Uterus (tissue), 4 donors: ENCODE results near the gene TTC19. TPM values are rescaled to one million over a fixed set of nuclear protein-coding genes. Genes with fewer than 3 reads are reported as not detected.
"Not testable (repeated sequence)": the region's sequence is repeated elsewhere in the genome, so short reads cannot be mapped to it uniquely, and the experiment has no call there.

Experiments used
- DNase-seq, 2 donors: peaks; one replicate each; pipeline ENCODE4 v3.0.0-alpha.2; 2019 to 2020
- H3K27ac ChIP-seq, 2 donors: fragments of 200-600 bp; sonication (generic); 1 replicate in 1 of 2; 2 replicates in 1 of 2; pipeline ENCODE4 v1.5.1; 2016 to 2018
- H3K27me3 ChIP-seq, 2 donors: fragments of 200-600 bp; sonication (generic); one replicate each; pipeline ENCODE4 v1.5.1; 2018 to 2019; ENCODE audit warnings: control low read depth in 1 of 2
- H3K36me3 ChIP-seq, 2 donors: fragments of 200-600 bp; sonication (generic); one replicate each; pipeline ENCODE4 v1.5.1; 2019; ENCODE audit warnings: control low read depth in 1 of 2
- H3K4me1 ChIP-seq, 2 donors: fragments of 200-600 bp; sonication (generic); one replicate each; pipeline ENCODE4 v1.5.1; 2018 to 2019; ENCODE audit warnings: control low read depth in 1 of 2
- H3K4me3 ChIP-seq, 2 donors: fragments of 200-600 bp; sonication (generic); 1 replicate in 1 of 2; 2 replicates in 1 of 2; pipeline ENCODE4 v1.5.1; 2018 to 2019; ENCODE audit warnings: mild to moderate bottlenecking in 1 of 2
- H3K9me3 ChIP-seq, 2 donors: fragments of 200-600 bp; sonication (generic); one replicate each; pipeline ENCODE4 v1.5.1; 2019; ENCODE audit warnings: control low read depth in 1 of 2
- POLR2A ChIP-seq, 2 donors: fragments of 450-650 bp; IDR thresholded peaks; one replicate each; pipeline ENCODE4 v1.6.1; 2016; ENCODE audit warnings: antibody characterized with exemption in 2 of 2, mild to moderate bottlenecking in 1 of 2, moderate library complexity in 1 of 2
- intact Hi-C: fragments of 100-400 bp; cut with DNase I; formaldehyde crosslinking; loops from one replicate; pipeline ENCODE4 v1.15.1; 2023; ENCODE audit warnings: low total_unique reads
- total RNA-seq, 4 donors: library from RNA; depleted of rRNA in 3 of 4; stranded (reverse); fragments of >200 nt in 3 of 4; gene quantifications; one replicate each; pipeline versions ENCODE4 v1.1.0 to v1.2.4, GENCODE V29; 2014 to 2023
- TF ChIP-seq, protein P1 (sequence below), 4 experiments: fragments of 200-600 bp in 2 of 4; fragments of 450-650 bp in 2 of 4; sonication (generic) in 2 of 4; IDR thresholded peaks; one replicate each; pipeline ENCODE4 v1.5.1; 2016 to 2019; ENCODE audit warnings: antibody characterized with exemption in 4 of 4, mild to moderate bottlenecking in 2 of 4, moderate library complexity in 1 of 4
- donor health status: DM: yes; HTN: yes; CAD: no.

Gene TTC19
- total RNA-seq, 4 donors from 2014 or later, result 38.4 to 71.2 (median 52.0) TPM

DNA sequence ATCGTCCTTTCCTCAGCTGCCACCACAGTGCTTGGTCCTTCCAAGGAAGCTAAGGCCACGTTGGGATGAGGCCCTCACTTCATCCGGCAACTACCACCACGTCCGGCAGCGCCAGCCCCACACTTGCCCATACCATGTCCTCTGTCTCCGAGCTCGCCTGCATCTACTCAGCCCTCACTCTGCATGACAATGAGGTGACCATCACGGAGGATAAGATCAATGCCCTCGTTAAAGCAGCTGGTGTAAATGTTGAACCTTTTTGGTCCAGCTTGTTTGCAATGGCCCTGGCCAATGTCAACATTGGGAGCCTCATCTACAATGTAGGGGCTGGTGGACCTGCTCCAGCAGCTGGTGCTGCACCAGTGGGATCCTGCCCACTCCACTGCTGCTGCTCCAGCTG lies 44.9 kb downstream of the TTC19 start:
- no peaks in the 10 kb centered on the region for H3K27me3 ChIP-seq
- H3K27ac ChIP-seq, result no peak overlapping the region
- DNase-seq, result no peak
- H3K4me1 ChIP-seq, result no peaks in the 10 kb centered on the region
- no peaks in the 10 kb centered on the region for H3K9me3 ChIP-seq
- TF ChIP-seq, protein P1, sequence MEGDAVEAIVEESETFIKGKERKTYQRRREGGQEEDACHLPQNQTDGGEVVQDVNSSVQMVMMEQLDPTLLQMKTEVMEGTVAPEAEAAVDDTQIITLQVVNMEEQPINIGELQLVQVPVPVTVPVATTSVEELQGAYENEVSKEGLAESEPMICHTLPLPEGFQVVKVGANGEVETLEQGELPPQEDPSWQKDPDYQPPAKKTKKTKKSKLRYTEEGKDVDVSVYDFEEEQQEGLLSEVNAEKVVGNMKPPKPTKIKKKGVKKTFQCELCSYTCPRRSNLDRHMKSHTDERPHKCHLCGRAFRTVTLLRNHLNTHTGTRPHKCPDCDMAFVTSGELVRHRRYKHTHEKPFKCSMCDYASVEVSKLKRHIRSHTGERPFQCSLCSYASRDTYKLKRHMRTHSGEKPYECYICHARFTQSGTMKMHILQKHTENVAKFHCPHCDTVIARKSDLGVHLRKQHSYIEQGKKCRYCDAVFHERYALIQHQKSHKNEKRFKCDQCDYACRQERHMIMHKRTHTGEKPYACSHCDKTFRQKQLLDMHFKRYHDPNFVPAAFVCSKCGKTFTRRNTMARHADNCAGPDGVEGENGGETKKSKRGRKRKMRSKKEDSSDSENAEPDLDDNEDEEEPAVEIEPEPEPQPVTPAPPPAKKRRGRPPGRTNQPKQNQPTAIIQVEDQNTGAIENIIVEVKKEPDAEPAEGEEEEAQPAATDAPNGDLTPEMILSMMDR (IDR thresholded peaks at IDR 0.05), result no peak
- TF ChIP-seq POLR2A (IDR thresholded peaks at IDR 0.05), result no peak
- H3K4me3 ChIP-seq, result no peak overlapping the region
- no peaks in the 10 kb centered on the region for H3K36me3 ChIP-seq
- intact Hi-C loops, result no loop called here

DNA sequence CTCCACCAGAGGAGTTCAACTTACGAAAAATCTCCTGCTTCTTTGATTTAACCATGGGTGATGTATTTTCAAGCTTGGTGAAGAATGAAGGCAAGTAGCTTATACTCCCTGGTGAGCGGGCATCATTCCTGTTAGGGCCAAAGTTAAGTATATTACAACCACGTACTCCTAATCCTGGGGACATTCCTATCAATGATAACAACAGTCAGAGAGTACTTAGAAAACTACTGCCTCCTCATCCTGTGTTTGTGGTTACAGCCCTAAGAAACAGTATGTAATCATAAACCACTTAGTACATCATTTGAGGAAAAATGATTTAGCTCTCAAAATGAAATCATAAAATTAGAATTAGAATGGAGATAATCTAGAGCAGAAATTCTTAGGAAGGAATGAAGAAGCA lies 47.3 kb downstream of the TTC19 start:
- no peak for DNase-seq
- no peak overlapping the region for H3K27ac ChIP-seq
- H3K36me3 ChIP-seq, result no peaks in the 10 kb centered on the region

DNA sequence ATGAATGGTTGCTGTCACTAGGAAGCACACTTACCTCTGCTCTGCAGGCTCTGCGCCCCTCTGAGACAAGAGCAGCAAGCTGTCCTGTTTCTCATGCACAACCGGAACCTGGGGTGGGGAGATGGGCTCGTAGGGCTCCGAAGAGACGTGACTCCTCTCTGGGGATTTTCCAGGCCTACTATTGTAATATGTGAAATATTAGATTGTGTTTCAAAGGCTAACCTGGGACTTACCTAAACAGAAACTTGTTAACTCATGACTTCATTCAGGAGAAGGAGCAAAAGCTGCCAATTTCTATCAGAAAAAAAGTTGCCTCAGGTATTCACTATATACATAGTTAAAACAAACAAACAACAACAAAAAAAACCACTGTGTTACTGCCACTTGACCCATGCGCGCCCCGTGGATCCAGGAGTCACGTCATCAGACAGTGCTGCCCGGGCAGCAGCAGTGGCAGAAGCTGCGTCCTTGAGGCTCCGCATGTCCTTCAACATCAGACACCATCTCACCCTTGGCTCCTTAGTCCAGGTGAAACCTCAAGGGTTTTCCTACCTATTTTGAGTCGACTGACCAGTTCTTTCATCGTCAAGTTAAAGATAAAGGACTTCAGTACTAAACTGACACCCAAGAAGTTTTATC lies 49.3 kb downstream of the TTC19 start:
- intact Hi-C loops, result no loop called here
- Histone ChIP-seq H3K27me3 (no peaks in the 10 kb centered on the region), H3K4me3 (no peak overlapping the region), H3K27ac (no peak overlapping the region), H3K9me3 (no peaks in the 10 kb centered on the region), H3K4me1 (no peaks in the 10 kb centered on the region), H3K36me3 (no peaks in the 10 kb centered on the region)
- TF ChIP-seq, protein P1 (IDR thresholded peaks at IDR 0.05), result no peak
- no peak for TF ChIP-seq POLR2A (IDR thresholded peaks at IDR 0.05)
- no peak for DNase-seq

More for the DNA sequence above, 47.3 kb downstream of the TTC19 start:
- intact Hi-C loops, result no loop called here
- H3K4me1 ChIP-seq, result no peaks in the 10 kb centered on the region
- H3K9me3 ChIP-seq, result no peaks in the 10 kb centered on the region
- no peak overlapping the region for H3K4me3 ChIP-seq
- TF ChIP-seq POLR2A (IDR thresholded peaks at IDR 0.05), result no peak
- TF ChIP-seq, protein P1 (IDR thresholded peaks at IDR 0.05), result no peak
- H3K27me3 ChIP-seq, result no peaks in the 10 kb centered on the region

DNA sequence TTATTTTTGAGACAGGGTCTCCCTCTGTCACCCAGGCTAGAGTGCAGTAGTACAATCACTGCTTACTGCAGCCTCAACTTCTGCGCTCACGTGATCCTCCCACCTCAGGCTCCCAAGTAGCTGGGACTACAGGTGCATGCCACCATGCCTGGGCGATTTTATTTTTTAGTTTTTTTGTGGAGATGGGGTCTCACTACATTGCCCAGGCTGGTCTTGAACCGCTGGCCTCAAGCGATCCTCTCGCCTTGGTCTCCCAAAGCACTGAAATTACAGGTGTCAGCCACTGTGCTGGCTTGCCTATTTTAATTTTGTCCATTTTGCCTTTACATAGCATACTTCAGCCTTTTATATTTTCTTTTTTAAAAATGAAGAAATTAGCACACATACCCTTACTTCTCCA lies 51.2 kb downstream of the TTC19 start:
- Histone ChIP-seq H3K27ac (peak overlapping the region in 1 of 2 donors; percentile 49), H3K27me3 (no peaks in the 10 kb centered on the region), H3K4me3 (no peak overlapping the region), H3K4me1 (no peaks in the 10 kb centered on the region), H3K9me3 (no peaks in the 10 kb centered on the region), H3K36me3 (no peaks in the 10 kb centered on the region)
- no peak for DNase-seq
- intact Hi-C loops, result no loop called here
- no peak for TF ChIP-seq POLR2A (IDR thresholded peaks at IDR 0.05)
- TF ChIP-seq, protein P1 (IDR thresholded peaks at IDR 0.05), result no peak

DNA sequence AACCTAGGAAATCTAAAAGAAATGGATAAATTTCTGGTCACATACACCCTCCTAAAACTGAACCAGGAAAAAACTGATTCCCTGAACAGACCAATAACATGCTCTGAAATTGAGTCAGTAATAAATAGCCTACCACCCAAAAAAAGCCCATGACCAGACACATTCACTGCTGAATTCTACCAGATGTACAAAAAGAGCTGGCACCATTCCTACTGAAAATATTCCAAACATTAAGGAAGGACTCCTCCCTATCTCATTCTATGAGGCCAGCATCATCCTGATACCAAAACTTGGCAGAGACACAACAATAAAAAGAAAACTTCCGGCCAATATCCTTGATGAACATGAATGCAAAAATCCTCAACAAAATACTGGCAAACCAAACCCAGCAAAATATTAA lies 52.9 kb downstream of the TTC19 start:
- no peaks in the 10 kb centered on the region for H3K9me3 ChIP-seq
- no peak overlapping the region for H3K4me3 ChIP-seq
- no peaks in the 10 kb centered on the region for H3K27me3 ChIP-seq
- no peaks in the 10 kb centered on the region for H3K36me3 ChIP-seq
- no peaks in the 10 kb centered on the region for H3K4me1 ChIP-seq
- intact Hi-C loops, result no loop called here
- DNase-seq, result no peak
- TF ChIP-seq, protein P1 (IDR thresholded peaks at IDR 0.05), result no peak
- TF ChIP-seq POLR2A (IDR thresholded peaks at IDR 0.05), result no peak
- H3K27ac ChIP-seq, result peak overlapping the region in 1 of 2 donors; percentile 42

DNA sequence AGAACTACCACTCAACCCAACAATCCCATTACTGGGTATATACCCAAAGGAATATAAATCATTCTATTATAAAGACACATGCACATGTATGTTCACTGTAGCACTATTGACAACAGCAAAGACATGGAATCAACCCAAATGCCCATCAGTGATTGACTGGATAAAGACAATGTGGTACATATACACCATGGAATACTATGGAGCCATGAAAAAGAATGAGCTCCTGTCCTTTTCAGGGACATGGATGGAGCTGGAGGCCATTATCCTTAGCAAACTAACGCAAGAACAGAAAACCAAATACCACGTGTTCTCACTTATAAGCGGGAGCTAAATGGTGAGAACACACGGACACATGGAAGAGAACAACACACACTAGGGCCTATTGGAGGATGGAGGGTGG lies 55.5 kb downstream of the TTC19 start:
- H3K36me3 ChIP-seq, intact Hi-C loops: not testable (repeated sequence)

More for the DNA sequence above, 55.5 kb downstream of the TTC19 start:
- H3K4me1 ChIP-seq, DNase-seq, H3K27ac ChIP-seq, H3K27me3 ChIP-seq, H3K4me3 ChIP-seq, H3K9me3 ChIP-seq: not testable (repeated sequence)
